Measurements from ENCODE around the gene NCAM2.
"Not testable (repeated sequence)": the region's sequence is repeated elsewhere in the genome, so short reads cannot be mapped to it uniquely, and the experiment has no call there.

Gene NCAM2

DNA sequence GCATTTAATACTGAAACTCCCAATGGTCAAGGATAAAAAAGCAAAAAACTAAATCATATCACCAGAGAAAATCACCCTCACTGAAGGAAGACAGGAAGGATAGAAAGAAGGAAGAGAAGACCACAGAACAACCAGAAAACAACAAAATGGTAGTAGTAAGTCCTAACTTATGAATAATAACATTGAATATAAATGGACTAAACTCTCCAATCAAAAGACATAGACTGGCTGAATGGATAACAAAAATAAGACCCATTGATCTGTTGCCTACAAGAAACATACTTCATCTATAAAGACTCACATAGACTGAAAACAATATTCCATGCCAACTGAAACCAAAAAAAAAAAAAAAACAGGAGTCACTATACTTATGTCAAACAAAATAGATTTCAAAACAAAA lies 347.7 kb downstream of the NCAM2 start:
- DNase-seq: no peak

DNA sequence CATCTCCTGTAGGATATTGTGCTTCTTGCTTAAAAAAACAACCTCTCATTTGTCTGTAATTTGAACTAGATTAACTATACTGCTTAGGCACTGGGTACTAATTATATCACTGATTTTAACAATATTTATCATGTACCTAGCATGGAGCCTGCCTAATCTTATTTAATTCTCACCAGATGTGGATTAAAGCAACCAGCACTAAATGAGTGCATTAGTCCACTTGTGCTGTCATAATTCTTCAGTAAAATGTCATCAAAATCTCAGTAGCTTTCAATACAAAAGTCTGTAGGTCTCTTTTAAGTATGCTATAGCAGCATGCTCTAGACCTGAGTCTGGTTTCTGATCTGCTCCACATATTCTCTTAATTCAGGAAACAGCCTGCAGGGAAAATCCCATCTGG lies 368.1 kb downstream of the NCAM2 start:
- DNase-seq: no peak

DNA sequence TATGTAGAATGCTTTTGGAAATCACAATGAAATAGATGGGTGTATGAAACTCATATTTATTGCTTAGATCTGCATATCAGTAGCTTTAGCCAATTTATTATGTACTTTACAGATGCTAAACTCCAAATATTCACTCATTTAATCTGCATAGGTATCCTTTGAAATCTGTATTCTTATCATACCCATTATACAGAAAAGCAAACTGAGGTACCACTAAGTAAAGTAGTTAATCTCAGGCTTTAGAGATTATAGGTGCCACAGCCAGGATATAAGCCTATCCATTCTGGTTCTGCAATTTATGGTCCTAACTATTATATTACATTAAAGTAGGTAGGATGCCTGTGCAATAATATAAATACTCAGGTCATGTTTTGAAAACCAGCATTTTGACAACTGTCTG lies 369.4 kb downstream of the NCAM2 start:
- no peak for DNase-seq

DNA sequence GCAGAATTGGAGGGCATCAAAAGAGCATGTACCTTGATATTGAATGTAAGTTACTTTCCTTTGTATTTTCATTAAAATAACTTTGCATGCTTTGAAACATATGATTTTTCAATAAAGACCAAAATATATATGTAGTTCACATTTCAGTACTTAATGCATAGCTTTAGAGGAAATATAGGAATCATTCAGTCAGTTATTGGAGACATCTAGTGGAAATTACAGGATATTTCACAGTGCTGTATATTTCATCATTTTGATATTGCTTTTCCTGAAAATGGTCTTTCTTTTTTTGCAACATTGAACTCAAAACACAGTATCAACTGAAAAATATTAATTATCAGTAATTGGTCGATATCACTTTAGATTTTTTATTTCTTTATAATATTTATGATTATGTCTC lies 375.8 kb downstream of the NCAM2 start:
- DNase-seq: no peak

DNA sequence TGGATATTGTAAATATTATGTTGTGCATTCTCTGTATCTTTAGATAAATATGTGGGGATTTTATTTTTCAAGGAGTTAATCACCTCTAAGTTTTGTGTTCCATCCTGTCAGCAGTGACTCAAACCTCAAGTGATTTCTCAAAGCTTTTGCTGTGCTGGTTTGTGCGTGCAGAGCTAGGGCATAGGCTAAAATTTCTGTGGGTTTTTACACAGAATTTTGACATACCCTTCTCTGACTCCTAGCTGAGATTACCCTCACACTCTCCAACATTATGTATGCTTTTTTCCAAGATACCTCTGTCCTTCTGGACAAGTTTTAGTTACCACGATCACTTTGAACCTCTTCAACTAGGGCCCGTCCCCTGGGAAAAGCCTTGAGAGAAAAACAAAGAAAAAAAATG lies 384.9 kb downstream of the NCAM2 start:
- no peak for DNase-seq

DNA sequence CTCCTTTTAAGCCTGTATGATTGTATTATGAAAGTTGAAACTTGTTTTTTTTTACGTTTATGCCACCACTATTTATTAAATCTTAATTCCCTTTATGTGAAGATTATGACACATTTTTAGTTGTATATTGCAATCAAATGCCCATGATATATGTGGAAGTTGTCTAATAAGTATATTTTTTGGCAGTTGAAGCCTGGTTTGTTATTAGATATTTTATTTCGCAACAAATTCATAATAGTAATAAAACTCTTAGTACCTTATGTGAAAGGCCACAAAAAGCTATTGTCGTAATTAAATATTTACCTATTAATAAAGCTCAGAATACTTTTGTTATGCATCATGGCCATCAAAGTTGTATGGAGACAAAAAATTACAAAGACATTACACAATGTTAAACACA lies 386.8 kb downstream of the NCAM2 start:
- DNase-seq: no peak

DNA sequence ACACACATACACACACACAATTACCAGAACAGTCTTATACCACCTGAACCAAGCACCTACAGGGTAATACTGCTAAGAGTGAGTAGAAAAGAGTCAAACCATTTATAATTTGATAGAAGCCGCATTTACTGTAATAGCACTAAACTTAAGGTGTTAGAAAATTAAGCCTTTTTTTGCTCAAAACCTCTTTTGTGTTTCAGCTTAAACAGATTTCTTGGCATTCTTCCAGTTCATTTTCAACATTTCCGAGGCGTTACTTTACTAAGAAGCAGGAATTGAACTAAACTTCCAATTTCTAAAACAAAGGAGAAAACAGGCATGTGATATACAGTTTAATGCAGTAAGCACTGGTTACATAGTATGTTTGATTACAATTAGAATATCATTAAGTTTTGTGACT lies 387.2 kb downstream of the NCAM2 start:
- no peak for DNase-seq

DNA sequence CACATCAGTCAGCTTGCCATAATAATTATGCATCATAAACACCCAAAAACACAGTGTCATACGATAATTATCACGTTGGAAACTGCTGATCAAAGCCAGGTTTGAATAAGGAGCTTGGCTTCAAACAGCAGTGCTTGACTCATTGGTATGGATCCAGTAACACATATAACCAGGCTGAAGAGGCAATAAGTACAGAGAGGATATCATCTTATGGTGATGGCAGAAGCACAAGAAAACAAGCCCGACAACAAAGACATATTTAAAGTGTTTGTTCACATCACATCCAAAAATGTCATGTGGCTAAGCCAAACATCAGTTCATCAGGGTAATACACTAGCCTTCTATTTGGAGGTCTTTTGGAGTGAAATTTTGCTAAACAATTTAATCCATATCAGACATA lies 389.7 kb downstream of the NCAM2 start:
- no peak for DNase-seq

DNA sequence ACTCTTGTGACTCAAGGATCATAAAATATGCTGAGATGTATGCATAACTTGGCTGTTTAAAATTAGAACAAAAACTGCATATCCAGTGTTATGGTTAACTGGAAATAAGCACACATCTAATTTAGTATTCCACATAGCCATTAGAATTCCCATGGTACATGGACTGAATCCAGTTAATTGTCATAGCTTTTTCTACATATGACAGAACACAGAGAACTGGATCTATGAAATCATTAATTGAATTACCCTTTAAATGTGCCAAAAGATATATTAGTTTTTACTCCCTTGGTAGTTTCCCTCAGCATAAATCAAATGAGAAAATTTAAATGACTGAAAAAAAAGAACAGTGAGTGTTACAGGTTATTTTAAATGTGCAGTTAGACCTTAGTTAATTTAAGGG lies 395.9 kb downstream of the NCAM2 start:
- no peak for DNase-seq

DNA sequence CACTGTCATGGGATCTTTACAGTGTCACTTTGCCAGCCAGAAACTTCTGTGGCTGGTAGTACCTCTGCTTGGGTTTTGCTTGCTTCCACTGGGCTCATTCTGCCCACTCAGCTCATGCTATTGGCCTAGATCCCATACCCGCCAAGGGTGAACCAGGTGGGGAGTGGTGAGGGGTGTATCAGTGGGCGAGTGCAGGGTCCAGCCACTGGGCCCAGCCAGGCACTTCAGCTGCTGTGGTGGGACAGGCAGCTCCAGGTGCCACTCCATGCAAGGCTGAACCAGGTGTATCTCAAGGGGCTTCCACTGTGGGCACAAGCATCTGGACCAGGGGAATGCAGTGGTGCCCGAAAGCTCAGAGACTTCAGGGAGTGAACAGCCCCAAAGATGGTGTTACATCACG lies 398.2 kb downstream of the NCAM2 start:
- DNase-seq: no peak

DNA sequence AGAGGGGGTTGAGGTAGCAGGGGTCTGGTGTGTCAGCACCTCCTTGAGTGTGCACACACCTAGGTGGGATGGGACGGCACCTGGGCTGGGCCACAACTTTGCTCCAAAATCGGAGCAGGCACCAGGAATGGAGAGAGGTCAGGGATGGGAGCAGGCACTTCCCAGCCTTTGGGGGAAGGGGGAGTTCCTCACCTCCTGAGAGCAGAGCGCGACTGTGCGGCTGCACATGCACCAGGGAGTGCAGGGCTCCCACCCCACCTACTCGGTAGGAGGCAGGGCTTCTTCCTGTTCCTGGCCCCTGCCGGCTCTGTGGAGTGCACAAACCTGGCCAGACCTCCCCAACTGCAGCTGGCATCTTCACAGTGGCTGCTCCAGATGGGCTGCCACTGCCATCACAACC lies 399.3 kb downstream of the NCAM2 start:
- DNase-seq: no peak

DNA sequence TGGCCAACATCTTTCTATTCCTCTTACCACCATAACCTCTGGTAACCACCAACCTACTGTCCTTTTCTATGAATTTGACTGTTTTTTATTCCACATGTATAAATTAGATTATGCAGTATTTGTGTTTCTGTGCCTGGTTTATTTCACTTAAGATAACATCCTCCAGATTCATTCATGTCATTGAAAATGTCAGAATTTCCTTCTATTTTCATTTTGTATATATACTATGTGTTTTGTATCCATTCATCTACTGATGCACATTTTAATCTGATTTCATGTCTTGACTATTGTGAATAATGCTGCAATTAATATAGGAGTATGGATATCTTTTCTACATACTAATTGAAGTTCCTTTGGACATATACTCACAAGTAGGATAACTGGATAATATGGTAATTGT lies 403.2 kb downstream of the NCAM2 start:
- no peak for DNase-seq

DNA sequence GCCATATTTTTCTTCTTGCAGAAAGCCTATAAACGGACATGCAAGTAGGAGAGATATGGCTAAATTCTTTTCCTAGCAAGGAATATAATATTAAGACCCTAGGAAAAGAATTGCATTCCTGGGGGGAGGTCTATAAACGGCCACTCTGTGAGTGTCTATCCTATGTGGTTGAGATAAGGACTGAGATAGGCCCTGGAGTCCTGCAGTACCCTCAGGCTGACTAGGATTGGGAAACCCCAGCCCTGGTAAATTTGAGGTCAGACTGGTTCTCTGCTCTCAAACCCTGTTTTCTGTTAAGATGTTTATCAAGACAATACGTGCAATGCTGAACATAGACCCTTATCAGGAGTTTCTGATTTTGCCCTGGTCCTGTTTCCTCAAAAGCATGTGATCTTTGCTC lies 404.0 kb downstream of the NCAM2 start:
- DNase-seq: not testable (repeated sequence)

DNA sequence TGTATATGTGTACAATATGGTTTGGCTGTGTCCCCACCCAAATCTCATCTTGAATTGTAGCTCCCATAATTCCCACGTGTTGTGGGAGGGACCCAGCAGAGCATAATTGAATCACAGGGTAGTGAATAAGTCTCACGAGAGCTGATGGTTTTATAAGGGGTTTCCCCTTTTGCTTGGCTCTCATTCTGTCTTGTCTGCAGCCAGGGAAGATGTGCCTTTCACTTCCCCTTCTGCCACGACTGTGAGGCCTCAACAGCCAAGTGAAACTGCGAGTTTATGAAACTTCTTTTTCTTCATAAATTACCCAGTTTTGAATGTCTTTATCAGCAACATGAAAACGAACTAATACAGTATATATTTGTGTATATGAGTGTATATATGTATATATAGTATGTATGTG lies 406.1 kb downstream of the NCAM2 start:
- DNase-seq: not testable (repeated sequence)

DNA sequence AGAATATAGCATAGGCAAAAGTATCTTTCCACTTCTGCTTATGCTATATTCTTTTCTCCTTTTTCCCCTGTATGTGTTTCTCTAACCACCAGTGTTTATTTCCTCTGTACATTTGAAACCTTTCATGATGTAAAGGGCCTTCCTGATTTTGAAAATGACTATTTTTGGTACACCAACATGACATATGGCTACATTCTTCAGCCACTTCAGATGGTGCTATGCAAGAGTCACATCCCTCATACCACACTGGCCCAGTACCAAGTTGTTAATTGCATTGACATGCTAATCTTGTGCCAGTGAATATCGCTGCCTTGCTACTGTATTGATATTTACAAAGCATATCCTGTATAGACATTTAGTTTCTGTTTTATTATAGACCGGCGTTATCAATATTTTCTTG lies 408.7 kb downstream of the NCAM2 start:
- DNase-seq: no peak

DNA sequence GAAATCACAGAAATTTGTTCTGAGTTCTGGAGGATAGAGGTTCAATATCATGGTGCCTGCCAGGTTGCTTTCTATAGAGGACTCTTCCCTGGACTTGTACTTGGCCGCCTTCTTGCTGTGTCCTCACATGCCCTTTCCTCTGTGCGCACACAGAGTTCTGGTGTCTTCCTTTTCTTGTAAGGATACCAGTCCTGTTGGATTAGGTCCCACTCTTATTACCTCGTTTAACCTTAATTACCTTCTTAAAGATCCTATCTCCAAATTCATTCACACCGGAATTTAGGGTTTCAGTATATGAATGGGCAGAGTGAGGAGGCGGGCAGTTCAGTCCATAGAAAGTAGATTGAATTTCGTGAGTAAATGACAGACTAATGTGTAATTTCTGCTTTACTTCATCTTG lies 413.9 kb downstream of the NCAM2 start:
- no peak for DNase-seq

DNA sequence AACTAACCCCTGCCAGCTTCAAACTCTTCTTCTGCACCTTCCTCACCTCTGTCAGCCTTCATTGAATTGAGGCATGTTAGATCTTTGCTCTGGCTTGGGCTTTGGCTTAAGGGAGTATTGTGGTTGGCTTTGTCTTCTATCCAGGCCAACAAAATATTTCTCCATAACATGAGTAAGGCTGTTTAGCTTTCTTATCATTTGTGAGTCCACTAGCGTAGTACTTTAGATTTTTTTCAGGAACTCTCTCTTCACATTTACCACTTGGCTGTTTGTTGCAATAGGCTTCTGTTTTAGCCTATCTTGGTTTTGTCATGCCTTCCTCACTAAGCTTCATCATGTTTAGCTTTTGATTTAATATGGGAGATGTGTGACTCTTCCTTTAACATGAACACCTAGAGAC lies 417.5 kb downstream of the NCAM2 start:
- DNase-seq: no peak

DNA sequence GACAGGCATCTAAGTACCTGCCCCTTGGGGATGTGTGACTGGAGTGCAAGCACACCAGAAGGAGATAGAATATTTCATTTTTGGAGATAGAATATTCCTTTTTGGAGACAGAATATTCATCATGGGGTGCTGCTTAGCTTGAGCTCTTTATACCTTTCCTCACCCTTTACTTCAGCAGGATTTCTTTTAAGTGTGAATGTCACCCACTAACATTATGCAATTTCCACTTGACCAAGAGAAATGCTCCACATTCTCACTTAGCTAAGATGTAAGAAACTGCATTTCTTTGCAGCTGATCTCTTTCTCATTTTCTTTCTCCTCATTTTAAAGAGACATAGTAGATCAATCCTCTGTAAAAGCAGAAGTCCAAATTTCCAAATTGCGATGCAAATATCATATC lies 436.7 kb downstream of the NCAM2 start:
- no peak for DNase-seq

DNA sequence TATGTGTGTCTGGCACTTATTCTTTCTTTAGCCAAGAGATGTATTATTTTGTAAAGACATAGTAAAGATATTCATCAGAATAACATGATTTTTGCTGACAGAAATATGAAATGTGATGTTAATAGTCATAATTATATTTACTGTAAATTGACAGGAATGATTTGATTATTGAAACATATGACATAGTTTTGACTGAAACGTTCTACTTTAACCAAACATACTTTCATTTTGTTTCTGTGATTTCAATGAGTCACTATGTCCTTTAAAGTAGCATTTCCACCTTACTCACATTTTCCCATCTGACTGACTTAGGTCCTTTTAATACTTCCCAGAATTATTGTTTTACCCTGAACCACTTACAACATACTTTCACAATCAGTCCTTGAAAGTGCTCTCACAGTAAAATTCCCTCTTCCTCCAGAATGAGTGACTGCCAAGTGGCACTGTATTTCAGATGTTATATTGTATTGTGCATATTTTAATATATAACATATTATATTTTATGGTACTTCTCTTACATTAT lies 437.9 kb downstream of the NCAM2 start:
- DNase-seq: no peak

DNA sequence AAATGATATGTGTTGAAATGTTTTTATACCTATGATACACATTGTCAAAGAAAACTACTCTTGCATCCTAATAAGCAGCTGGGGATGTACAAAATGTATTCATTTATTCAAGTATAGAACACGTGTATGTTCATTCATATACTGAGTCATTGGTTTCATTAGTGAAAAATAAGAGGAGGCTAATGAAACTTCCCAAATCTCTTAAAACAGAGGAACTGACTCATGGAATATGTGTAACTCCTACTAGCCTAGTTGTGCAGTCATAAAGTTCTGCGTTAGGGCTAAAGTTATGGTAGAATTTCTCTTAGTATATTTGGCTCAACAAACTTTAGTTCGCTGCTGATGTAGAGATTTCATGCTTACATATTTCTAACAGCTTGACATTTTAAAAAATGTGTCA lies 441.6 kb downstream of the NCAM2 start:
- DNase-seq: no peak

DNA sequence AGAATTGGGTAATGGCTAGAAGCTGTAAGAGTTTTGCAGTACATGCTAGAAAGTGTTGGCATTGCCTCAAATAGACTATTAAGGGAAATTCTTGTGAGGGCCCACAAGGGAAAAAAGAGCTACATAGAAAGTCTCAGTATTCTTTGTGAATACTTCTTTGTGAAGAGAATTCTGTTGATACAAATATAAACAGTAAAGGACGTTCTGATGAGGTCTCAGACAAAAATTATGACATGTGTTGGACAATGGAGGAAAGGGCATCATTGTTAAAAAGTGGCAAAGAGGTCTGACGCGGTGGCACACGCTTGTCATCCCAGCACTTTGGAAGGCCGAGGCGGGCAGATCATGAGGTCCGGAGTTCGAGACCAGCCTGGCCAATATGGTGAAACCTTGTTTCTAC lies 458.9 kb downstream of the NCAM2 start:
- DNase-seq: no peak

DNA sequence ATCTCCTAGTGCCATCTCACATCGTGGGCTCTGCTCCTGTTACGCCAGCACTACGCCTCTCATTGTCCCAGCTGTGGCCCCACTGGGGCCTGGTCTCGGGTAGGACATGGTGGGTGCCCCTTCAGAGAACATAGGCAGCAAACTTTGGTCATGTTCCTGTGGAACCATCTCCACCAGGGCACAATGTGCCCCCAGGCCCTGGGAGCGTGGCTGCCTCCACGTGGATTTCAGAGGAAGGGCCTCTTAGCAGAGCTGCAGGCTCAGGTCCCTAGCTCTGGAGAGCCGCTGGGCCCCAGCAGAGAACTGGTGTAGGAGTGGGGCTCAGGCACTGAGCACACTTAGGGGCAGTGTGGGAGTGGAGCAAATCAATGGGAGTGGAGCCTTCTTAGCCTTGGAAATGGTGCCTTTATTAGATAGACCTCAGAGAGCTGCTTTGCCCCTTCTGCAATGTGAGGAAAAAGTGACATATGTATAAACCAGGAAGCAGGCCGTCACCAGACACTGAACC lies 460.0 kb downstream of the NCAM2 start:
- DNase-seq: no peak

DNA sequence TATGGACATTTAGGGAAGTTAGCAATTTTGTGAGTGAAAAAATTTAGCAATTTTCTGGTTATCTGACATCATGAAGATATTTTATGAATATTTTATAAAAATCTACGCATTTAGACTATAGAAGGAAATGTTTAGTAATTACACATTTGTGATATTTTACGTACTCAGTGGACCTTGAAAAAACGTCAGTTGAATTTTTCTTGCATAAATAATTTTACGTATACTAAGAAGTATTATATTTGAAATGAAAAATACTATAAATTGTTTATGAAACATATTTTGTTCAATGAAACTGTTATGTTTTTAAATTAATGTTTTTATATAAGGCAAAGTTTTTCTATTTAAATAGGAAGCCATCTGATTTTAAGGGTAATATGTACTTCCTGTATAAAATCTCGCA lies 462.8 kb downstream of the NCAM2 start:
- no peak for DNase-seq

DNA sequence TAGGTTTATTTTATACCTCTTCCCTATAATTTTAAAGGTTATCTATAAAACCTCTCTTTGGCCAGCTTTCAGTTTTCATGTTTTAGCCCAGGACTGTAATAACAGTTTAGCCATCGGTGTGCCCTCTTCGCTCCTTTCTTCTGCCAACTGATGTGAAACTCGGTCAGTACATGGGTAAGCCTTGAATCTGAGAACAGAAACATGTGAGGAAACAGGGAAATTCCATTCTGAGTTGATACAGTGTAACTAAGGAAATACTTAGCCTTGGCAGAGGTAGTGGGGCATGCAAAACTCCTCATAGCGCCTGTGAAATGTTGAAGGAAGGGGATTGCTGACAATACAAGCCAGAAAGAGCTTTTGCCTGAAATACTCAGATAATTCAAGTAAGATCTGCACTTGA lies 465.2 kb downstream of the NCAM2 start:
- no peak for DNase-seq

DNA sequence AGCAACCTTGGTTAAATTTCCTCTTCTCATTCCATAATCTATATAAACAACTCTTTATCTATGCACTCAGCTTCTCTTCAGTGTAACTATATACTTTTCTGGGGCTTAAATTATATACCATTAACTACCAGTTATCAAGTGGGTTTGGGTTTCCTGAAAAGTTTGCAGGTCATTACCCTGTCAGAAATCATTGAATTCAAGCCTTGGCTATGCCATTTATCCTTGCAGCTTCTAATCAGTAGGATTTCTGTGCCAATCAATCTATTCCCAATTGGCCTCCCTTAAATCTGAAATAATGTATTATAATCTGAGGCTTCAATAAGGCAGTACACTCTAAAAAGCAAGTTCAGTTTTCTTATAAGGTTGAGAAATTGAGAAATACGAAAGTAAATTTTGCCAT lies 466.5 kb downstream of the NCAM2 start:
- DNase-seq: no peak

DNA sequence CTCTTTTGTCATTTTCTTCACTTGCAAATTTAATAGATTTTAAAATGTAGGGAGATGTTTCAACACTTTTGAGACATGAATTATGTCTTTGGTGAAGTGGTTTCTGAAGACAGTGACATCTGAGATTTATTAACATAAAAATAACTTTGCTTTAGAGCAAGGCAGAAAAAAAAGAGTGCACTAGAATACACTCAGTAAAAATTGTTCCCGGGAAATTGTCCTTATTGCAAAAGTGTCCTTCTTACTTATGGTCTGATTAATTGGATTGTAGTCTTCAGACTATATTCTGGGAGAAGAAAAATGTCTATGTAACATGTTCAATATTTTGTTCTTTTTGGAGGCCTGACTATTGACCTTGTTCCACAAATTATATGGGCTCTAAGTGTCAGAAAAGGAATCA lies 468.5 kb downstream of the NCAM2 start:
- no peak for DNase-seq

Measured in NCI-H2081 treated with DMSO at 0.1 percent for 48 hours (cell line).